HCT116 (cell line): ENCODE data around the gene BCDIN3D. TPM values are rescaled to one million over a fixed set of nuclear protein-coding genes. Genes with fewer than 3 reads are reported as not detected.

Experiments
- ATAC-seq: fragments of 200-7000 bp; cut with Tn5 transposase; 2 replicates; pipeline ENCODE4 v1.9.1; 2020; ENCODE audit warnings: mild to moderate bottlenecking, moderate library complexity
- BruUV-seq: library from RNA; stranded (reverse); fragments of 400-500 nt; replicated peaks from 2 replicates; lab custom pipeline; 2021; lab: Mats Ljungman, UMichigan
- CTCF ChIA-PET: fragments of 300-600 bp; sonication (Branson Sonifier 250); formaldehyde crosslinking; loops from one replicate; lab custom pipeline; 2021; ENCODE audit warnings: antibody characterized with exemption; lab: Charles Lee
- POLR2A ChIA-PET: fragments of 300-600, 350-600 bp; sonication (Branson Sonifier 250); formaldehyde crosslinking; loops from one replicate; lab custom pipeline; 2021; ENCODE audit warnings: antibody characterized with exemption; lab: Charles Lee
- RAD21 ChIA-PET, 2 experiments: fragments of 300-600 bp; sonication (Branson Sonifier 250); formaldehyde crosslinking; loops; one replicate each; lab custom pipeline; 2023; ENCODE audit warnings: low total read pairs in 2 of 2; ENCODE audit not compliant: uncharacterized antibody in 2 of 2, unreplicated experiment in 2 of 2, low non-redundant PET in 1 of 2; lab: Charles Lee
- DNase-seq: peaks from one replicate; pipeline ENCODE4 v3.0.0-alpha.2; 2010; ENCODE audit warnings: low read depth, low spot score
- H2AFZ ChIP-seq: fragments of 200-600 bp; shearing (Covaris generic), sonication (generic); 2 replicates; pipeline ENCODE4 v1.6.1; 2017; ENCODE audit warnings: low read depth, mixed run types, mixed read lengths, antibody characterized with exemption, low read length; ENCODE audit not compliant: poor library complexity, severe bottlenecking
- H3K27ac ChIP-seq: 2 replicates; pipeline ENCODE4 v1.5.1; 2012; ENCODE audit warnings: low read depth, low read length
- H3K27me3 ChIP-seq: fragments of 200-600 bp; sonication (generic); 2 replicates; pipeline ENCODE4 v1.6.1; 2016; ENCODE audit warnings: mixed run types, low read length, mixed read lengths; ENCODE audit not compliant: insufficient read depth
- H3K36me3 ChIP-seq, 2 experiments: fragments of 200-500 bp in 1 of 2; fragments of 200-600 bp in 1 of 2; sonication (Bioruptor generic) in 1 of 2; sonication (generic) in 1 of 2; 2 replicates each; pipeline versions ENCODE4 v1.5.1 to v1.6.1; 2014 to 2016; ENCODE audit warnings: low read length in 2 of 2, inconsistent platforms in 1 of 2, mixed read lengths in 1 of 2, mixed run types in 1 of 2; ENCODE audit not compliant: insufficient read depth in 2 of 2, control insufficient read depth in 1 of 2
- H3K4me1 ChIP-seq, 2 experiments: fragments of 200-600 bp in 1 of 2; sonication (generic) in 1 of 2; 2 replicates each; pipeline versions ENCODE4 v1.5.1 to v1.6.1; 2012 to 2017; ENCODE audit warnings: low read length in 2 of 2, inconsistent platforms in 1 of 2, mild to moderate bottlenecking in 1 of 2, mixed read lengths in 1 of 2, mixed run types in 1 of 2, moderate library complexity in 1 of 2; ENCODE audit not compliant: insufficient read depth in 2 of 2, control insufficient read depth in 1 of 2
- H3K4me2 ChIP-seq: fragments of 200-600 bp; sonication (generic); 2 replicates; pipeline ENCODE4 v1.6.1; 2017; ENCODE audit warnings: mixed run types, low read length, mixed read lengths
- H3K4me3 ChIP-seq, 2 experiments: fragments of 200-600 bp in 1 of 2; sonication (generic) in 1 of 2; replicated peaks in 1 of 2; 2 replicates each; pipeline ENCODE4 v1.5.1; 2011 to 2016; ENCODE audit warnings: low read length in 2 of 2, control low read depth in 1 of 2, low read depth in 1 of 2, mild to moderate bottlenecking in 1 of 2, mixed read lengths in 1 of 2, mixed run types in 1 of 2
- H3K79me2 ChIP-seq: fragments of 200-600 bp; sonication (generic); 2 replicates; pipeline ENCODE4 v1.6.1; 2017; ENCODE audit warnings: mild to moderate bottlenecking, mixed run types, low read length, moderate library complexity, mixed read lengths; ENCODE audit not compliant: insufficient read depth
- H3K9ac ChIP-seq: fragments of 200-600 bp; sonication (generic); 2 replicates; pipeline ENCODE4 v1.6.1; 2016; ENCODE audit warnings: low read length, mixed read lengths
- H3K9me2 ChIP-seq: fragments of 200-600 bp; sonication (generic), shearing (Covaris generic); 2 replicates; pipeline ENCODE4 v1.6.1; 2017; ENCODE audit warnings: mixed run types, mild to moderate bottlenecking, moderate library complexity; ENCODE audit not compliant: insufficient read depth
- H3K9me3 ChIP-seq, 2 experiments: fragments of 200-500 bp in 1 of 2; fragments of 200-600 bp in 1 of 2; sonication (Bioruptor generic) in 1 of 2; sonication (generic) in 1 of 2; 2 replicates each; pipeline ENCODE4 v1.6.1; 2014 to 2017; ENCODE audit warnings: low read length in 2 of 2, mixed read lengths in 2 of 2, inconsistent platforms in 1 of 2, low read depth in 1 of 2, mild to moderate bottlenecking in 1 of 2, mixed run types in 1 of 2, moderate library complexity in 1 of 2; ENCODE audit not compliant: control insufficient read depth in 1 of 2, insufficient read depth in 1 of 2
- H4K20me1 ChIP-seq: fragments of 200-600 bp; sonication (generic), shearing (Covaris generic); 2 replicates; pipeline ENCODE4 v1.6.1; 2017; ENCODE audit warnings: mixed run types, mild to moderate bottlenecking, moderate library complexity; ENCODE audit not compliant: insufficient read depth
- CBX3 ChIP-seq: IDR thresholded peaks from 2 replicates; pipeline ENCODE4 v1.6.1; 2012; ENCODE audit warnings: low read depth
- CEBPB ChIP-seq: IDR thresholded peaks from 2 replicates; pipeline ENCODE4 v1.6.1; 2012; ENCODE audit warnings: low read depth
- CTCF ChIP-seq, 3 experiments: fragments of 200-600 bp in 1 of 3; sonication (generic) in 1 of 3; IDR thresholded peaks in 2 of 3; conservative IDR thresholded peaks in 1 of 3; 2 replicates each; pipeline ENCODE4 v1.5.1; 2012 to 2017; ENCODE audit warnings: low read depth in 2 of 3, low read length in 2 of 3, antibody characterized with exemption in 1 of 3, borderline replicate concordance in 1 of 3, control low read depth in 1 of 3, mild to moderate bottlenecking in 1 of 3, mixed read lengths in 1 of 3, mixed run types in 1 of 3, moderate library complexity in 1 of 3; ENCODE audit not compliant: insufficient read depth in 1 of 3
- EGR1 ChIP-seq: IDR thresholded peaks from 2 replicates; pipeline ENCODE4 v1.6.1; 2012; ENCODE audit warnings: low read depth
- EZH2 ChIP-seq: fragments of 200-600 bp; sonication (generic); IDR thresholded peaks from 2 replicates; pipeline ENCODE4 v1.6.1; 2017; ENCODE audit warnings: antibody characterized with exemption, mixed run types
- EZH2phosphoT487 ChIP-seq: fragments of 200-600 bp; IDR thresholded peaks from 2 replicates; pipeline ENCODE4 v1.6.1; 2018; ENCODE audit warnings: antibody characterized with exemption, borderline replicate concordance
- FOSL1 ChIP-seq: IDR thresholded peaks from 2 replicates; pipeline ENCODE4 v1.6.1; 2012; ENCODE audit warnings: low read depth
- MAX ChIP-seq: IDR thresholded peaks from 2 replicates; pipeline ENCODE4 v1.6.1; 2012
- POLR2A ChIP-seq: IDR thresholded peaks from 2 replicates; pipeline ENCODE4 v1.7.0; 2011; ENCODE audit warnings: borderline replicate concordance; ENCODE audit not compliant: insufficient read depth, insufficient read length; ENCODE audit errors: extremely low read depth
- POLR2AphosphoS5 ChIP-seq: IDR thresholded peaks from 2 replicates; pipeline ENCODE4 v1.6.1; 2011; ENCODE audit warnings: mild to moderate bottlenecking, low read depth, low read length, moderate library complexity
- RAD21 ChIP-seq: IDR thresholded peaks from 2 replicates; pipeline ENCODE4 v1.6.1; 2012; ENCODE audit warnings: low read depth, mild to moderate bottlenecking
- SRF ChIP-seq: IDR thresholded peaks from 2 replicates; pipeline ENCODE4 v1.6.1; 2012; ENCODE audit warnings: low read depth
- TCF7L2 ChIP-seq: IDR thresholded peaks from 2 replicates; pipeline ENCODE4 v1.7.0; 2011; ENCODE audit warnings: borderline replicate concordance, inconsistent platforms; ENCODE audit not compliant: insufficient read depth, insufficient read length; ENCODE audit errors: extremely low read depth
- ZFX ChIP-seq: fragments of 450-650 bp; IDR thresholded peaks from 2 replicates; pipeline ENCODE4 v1.6.1; 2017
- ZNF274 ChIP-seq: fragments of 200-500 bp; sonication (Bioruptor generic); IDR thresholded peaks from 2 replicates; pipeline ENCODE4 v1.6.1; 2014; ENCODE audit warnings: mild to moderate bottlenecking, low read depth, low read length, inconsistent platforms
- intact Hi-C: fragments of 100-400 bp; cut with micrococcal nuclease; formaldehyde crosslinking; loops from 2 replicates; pipeline ENCODE4 v1.10.0; 2022
- total RNA-seq: library from RNA; stranded (reverse); gene quantifications from one replicate; pipeline ENCODE4 v1.2.1, GENCODE V29; 2021; ENCODE audit not compliant: unreplicated experiment
- TF ChIP-seq, protein P1 (sequence below): IDR thresholded peaks from 2 replicates; pipeline ENCODE4 v1.6.1; 2011; ENCODE audit warnings: mild to moderate bottlenecking, low read length, moderate library complexity; ENCODE audit not compliant: insufficient replicate concordance; ENCODE audit errors: extremely low read depth
- TF ChIP-seq, protein P2 (sequence below): IDR thresholded peaks from 2 replicates; pipeline ENCODE4 v1.6.1; 2012
- TF ChIP-seq, protein P3 (sequence below): IDR thresholded peaks from 2 replicates; pipeline ENCODE4 v1.6.1; 2012; ENCODE audit warnings: low read depth

Gene BCDIN3D
- total RNA-seq, 1 experiment from 2014 or later: 5.7 TPM

DNA sequence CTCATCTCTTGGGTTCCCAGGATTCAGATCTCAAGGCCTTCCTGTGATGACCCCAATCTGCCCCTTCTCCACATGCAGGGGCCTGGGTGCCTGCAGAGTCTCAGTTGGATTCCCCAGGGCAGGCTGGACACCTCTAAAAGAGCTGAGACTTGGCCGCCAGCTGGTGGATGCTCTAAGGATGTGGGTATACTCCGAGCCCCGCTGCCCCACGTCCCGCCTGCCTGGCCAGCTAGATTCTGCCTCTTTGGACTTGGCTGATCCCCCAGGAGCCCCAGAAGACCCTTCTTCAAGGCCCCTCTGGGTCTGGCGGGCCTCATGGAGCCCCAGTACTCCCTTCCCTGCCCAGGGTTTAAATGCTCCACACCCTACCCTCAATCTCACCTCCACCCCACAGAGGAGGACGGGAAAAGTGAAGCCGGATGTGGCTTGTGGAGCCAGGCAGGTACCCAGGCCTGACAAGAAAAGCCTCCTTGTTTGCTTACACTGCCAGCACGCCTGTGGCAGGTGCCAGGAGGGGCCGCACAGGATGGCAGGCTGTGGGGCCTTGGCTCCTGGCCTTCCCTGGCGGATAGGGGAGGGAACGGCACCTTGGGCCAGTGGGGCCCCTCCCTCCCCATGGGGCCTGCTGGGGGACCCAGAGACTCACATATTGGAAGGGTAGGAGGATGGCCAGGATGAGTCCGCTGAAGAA lies 45.7 kb upstream of the BCDIN3D start:
- Histone ChIP-seq H3K36me3 (no peaks in the 10 kb centered on the region), H3K4me2 (no peak overlapping the region), H3K9ac (no peak overlapping the region), H4K20me1 (no peaks in the 10 kb centered on the region), H3K4me3 (no peak overlapping the region), H3K4me1 (no peaks in the 10 kb centered on the region), H3K79me2 (no peaks in the 10 kb centered on the region), H3K9me2 (no peaks in the 10 kb centered on the region), H2AFZ (no peak overlapping the region), H3K27ac (no peak overlapping the region), H3K27me3 (peaks cover 12% of the 10 kb centered on the region), H3K9me3 (no peaks in the 10 kb centered on the region)
- TF ChIP-seq CBX3 (no peak), POLR2A (no peak), POLR2AphosphoS5 (no peak), RAD21 (no peak), ZFX (no peak), EZH2 (no peak), MAX (no peak), CTCF (IDR thresholded peaks at IDR 0.05 in 2 of 3, conservative IDR thresholded peaks at IDR 0.05 in 1 of 3; ENCODE audit: borderline replicate concordance in 1 of 3, insufficient read depth in 1 of 3, low read depth in 2 of 3, low read length in 2 of 3) (no peak), TCF7L2 (no peak), FOSL1 (no peak), EZH2phosphoT487 (no peak), EGR1 (no peak), CEBPB (no peak), ZNF274 (no peak), SRF (no peak)
- TF ChIP-seq, protein P1, sequence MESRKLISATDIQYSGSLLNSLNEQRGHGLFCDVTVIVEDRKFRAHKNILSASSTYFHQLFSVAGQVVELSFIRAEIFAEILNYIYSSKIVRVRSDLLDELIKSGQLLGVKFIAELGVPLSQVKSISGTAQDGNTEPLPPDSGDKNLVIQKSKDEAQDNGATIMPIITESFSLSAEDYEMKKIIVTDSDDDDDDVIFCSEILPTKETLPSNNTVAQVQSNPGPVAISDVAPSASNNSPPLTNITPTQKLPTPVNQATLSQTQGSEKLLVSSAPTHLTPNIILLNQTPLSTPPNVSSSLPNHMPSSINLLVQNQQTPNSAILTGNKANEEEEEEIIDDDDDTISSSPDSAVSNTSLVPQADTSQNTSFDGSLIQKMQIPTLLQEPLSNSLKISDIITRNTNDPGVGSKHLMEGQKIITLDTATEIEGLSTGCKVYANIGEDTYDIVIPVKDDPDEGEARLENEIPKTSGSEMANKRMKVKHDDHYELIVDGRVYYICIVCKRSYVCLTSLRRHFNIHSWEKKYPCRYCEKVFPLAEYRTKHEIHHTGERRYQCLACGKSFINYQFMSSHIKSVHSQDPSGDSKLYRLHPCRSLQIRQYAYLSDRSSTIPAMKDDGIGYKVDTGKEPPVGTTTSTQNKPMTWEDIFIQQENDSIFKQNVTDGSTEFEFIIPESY: no peak
- TF ChIP-seq, protein P2, sequence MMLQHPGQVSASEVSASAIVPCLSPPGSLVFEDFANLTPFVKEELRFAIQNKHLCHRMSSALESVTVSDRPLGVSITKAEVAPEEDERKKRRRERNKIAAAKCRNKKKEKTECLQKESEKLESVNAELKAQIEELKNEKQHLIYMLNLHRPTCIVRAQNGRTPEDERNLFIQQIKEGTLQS: no peak
- TF ChIP-seq, protein P3, sequence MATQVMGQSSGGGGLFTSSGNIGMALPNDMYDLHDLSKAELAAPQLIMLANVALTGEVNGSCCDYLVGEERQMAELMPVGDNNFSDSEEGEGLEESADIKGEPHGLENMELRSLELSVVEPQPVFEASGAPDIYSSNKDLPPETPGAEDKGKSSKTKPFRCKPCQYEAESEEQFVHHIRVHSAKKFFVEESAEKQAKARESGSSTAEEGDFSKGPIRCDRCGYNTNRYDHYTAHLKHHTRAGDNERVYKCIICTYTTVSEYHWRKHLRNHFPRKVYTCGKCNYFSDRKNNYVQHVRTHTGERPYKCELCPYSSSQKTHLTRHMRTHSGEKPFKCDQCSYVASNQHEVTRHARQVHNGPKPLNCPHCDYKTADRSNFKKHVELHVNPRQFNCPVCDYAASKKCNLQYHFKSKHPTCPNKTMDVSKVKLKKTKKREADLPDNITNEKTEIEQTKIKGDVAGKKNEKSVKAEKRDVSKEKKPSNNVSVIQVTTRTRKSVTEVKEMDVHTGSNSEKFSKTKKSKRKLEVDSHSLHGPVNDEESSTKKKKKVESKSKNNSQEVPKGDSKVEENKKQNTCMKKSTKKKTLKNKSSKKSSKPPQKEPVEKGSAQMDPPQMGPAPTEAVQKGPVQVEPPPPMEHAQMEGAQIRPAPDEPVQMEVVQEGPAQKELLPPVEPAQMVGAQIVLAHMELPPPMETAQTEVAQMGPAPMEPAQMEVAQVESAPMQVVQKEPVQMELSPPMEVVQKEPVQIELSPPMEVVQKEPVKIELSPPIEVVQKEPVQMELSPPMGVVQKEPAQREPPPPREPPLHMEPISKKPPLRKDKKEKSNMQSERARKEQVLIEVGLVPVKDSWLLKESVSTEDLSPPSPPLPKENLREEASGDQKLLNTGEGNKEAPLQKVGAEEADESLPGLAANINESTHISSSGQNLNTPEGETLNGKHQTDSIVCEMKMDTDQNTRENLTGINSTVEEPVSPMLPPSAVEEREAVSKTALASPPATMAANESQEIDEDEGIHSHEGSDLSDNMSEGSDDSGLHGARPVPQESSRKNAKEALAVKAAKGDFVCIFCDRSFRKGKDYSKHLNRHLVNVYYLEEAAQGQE: no peak
- RAD21 ChIA-PET: no interaction called here
- CTCF ChIA-PET: no interaction called here
- no TSS peak for BruUV-seq
- DNase-seq: no peak
- ATAC-seq: no peak
- POLR2A ChIA-PET: no interaction called here
- intact Hi-C loops: no loop called here
